ENCODE data around the gene ALDH1A3.

The ALDH1A3 gene

DNA sequence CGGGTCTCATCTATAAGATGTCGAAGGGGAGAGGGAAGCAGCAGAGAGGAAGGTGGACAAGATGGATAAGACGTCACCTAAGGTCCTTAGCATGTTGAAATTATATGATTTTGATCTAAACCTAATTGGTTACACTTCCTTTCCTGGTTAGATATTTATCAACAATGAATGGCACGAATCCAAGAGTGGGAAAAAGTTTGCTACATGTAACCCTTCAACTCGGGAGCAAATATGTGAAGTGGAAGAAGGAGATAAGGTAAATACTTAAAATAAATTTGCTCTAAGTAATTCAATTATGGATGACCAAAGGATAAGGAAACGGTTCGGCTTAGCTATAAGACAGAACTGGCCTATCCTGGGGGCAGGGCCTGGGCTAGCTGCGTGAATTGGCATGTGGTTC is 5.5 kb downstream of the ALDH1A3 start:
- DNase-seq (ENCODE audit: low read depth), result no peak

DNA sequence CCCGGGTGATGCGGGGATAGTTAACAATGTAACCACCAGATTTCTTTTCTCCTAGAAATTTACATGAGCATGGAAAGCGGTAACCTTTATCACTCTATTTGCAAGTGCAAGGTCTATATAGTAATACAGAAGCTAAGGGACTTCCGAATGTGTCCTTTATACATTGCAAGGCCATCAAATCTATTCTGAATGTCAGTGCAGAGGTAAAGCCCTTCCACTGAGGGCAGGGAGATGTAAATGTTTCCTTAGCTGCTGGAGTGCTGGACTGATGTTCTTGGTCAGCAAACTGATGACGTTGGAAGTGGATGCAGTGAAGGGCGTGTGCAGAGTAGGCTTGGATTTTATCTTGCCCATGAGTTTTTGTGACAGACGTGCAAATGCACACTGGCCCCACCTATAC is 6.2 kb downstream of the ALDH1A3 start:
- DNase-seq (ENCODE audit: low read depth), result no peak

DNA sequence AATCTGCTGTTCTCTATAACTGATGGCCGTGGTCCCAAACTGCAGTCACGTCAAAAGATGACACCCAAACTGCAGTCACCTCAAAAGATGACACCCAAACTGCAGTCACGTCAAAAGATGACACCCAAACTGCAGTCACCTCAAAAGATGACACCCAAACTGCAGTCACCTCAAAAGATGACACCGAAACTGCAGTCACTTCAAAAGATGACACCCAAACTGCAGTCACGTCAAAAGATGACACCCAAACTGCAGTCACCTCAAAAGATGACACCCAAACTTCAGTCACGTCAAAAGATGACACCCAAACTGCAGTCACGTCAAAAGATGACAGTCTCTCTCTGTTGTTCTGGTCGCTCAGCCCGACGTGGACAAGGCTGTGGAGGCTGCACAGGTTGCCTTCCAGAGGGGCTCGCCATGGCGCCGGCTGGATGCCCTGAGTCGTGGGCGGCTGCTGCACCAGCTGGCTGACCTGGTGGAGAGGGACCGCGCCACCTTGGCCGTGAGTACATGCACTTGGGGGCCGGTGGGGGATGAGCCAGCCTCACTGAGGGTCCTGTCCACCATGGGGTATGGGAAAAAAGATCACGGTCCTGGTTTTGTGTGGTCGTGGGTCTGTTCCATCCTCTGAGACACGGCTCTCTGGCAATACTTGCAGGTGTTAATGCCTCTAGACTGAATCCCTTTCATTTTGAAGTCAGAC is 7.7 kb downstream of the ALDH1A3 start:
- no peak for DNase-seq (ENCODE audit: low read depth)

DNA sequence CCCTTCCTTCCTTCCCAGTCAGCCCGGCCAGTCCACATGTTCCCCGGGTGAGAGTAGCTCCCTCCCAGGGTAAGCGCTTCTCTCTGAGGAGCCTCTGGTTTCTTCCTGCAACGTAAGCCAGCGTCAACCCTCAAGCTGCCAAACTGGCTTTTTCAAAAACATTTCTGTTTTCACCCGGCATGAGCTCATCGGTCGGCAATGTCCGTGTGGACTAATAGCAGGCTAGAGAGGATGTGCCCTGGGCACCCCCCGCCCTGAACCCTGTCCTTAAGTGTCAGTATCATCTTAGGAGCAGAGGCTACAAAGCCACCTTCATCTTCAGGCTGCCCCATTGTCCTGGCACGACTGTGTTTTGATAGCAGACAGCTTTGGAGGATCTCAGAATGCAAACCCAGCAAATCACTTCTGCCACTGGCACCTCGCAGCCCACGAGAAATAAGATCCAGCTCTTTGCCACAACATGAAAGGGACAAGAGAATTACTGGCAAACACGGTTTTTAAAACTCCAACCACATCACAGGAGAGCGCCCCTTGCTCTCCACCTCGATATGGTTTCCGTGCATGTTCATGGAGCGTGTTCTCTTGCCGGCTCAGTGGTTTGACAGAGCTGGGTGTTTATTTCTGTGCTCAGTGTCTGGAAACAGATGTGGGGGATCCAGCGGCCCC is 9.9 kb downstream of the ALDH1A3 start:
- DNase-seq (ENCODE audit: low read depth), result no peak

DNA sequence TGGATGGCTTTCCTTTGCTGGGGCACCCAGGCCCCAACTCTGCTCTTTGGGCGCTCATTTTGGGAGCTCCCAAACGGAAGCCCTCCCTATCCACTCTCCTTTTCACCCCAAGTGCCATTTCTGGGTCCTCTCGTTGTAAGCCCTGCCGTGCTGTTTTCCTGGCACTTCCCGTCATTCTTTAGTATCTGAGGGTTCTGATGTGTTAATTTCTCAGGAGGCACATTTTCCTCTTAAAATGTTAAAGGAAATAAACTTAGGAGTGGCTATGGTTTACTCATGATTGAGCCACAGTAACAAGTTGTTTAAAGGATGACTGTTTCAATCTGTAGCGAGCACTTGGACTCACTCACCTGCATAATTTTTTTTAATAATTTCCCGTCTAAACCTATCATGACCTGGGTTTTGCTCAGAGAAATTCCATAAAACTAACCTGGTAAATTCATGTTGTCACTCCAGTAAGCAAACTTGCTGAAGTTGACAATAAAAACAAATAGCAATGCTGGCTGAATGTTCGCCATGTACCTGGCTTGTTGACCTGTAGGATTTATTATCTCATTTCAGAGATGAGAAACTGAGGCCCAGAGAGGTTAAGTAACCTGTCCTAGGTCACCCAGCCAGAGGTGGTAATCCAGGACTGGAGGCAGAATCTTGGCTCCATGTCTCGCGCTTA is 10.6 kb downstream of the ALDH1A3 start:
- no peak for DNase-seq (ENCODE audit: low read depth)

DNA sequence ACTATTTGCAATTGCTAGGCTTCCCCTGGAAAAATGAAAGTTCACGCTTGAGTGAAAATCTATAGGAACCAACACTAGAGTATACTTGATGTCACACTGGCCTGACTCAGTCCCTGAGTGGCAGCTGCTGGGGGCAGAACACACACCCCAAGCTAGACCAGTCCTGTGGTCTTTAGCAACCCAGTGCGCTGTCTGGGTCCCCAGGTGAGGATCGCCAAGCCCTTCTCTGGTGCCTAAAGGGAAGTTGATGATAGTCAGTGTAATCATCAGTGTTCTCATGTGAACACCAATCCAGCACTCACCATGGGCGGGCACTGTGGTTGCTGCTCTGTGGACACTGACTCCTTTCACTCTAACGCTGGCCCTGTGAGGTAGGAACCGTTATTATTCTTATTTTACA is 11.2 kb downstream of the ALDH1A3 start:
- no peak for DNase-seq (ENCODE audit: low read depth)

DNA sequence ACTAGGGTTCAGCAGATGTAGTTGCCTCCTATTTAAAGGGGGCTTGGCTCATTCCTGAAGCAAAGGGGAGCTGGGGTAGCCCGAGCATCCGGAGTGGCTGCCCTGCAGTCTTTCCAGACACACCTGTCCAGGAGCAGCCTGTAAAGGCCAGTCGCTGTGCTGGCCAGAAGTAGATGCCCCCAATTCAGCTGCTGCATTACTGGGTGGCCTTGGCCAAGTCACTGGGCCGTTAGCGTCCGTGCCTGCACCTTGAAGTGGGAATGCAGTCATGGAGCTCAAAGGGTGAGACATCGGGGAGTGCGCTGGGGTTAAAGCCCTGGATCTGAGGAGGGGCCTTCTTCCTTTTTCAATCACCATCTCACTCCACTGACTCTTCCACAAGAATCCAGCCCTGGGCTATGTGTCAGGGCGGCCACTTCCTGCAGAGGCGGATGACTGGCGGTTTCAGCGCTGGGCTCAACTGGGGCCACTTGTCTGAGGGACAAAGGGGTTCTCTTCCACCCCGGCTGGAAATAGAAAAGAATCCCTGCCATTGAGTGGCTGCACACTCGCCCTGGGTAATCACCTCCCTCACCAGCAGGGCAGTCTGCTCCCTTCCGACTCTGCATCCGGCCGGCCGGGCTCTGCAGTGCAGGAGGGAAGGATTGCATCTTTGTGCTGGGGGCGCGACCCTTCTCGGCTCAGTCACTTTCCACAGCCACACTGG is 11.8 kb downstream of the ALDH1A3 start:
- DNase-seq (ENCODE audit: low read depth), result no peak

DNA sequence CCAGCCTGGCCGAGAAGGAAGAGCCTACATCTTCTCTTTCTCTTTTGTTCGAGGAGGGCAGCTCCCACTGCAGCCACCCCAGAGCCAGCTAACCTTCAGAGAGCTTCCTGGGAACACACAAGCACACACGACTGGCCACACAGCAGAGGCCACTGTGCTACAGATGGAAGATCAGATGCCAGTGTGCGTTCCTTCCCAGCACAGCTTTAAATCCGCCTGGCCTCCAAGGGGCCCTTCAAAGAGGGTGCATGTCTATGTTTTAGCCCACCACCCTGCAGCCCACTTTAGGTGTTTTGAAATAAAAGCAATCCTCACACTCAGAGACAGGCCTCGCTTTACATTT is 12.4 kb downstream of the ALDH1A3 start:
- no peak for DNase-seq (ENCODE audit: low read depth)

DNA sequence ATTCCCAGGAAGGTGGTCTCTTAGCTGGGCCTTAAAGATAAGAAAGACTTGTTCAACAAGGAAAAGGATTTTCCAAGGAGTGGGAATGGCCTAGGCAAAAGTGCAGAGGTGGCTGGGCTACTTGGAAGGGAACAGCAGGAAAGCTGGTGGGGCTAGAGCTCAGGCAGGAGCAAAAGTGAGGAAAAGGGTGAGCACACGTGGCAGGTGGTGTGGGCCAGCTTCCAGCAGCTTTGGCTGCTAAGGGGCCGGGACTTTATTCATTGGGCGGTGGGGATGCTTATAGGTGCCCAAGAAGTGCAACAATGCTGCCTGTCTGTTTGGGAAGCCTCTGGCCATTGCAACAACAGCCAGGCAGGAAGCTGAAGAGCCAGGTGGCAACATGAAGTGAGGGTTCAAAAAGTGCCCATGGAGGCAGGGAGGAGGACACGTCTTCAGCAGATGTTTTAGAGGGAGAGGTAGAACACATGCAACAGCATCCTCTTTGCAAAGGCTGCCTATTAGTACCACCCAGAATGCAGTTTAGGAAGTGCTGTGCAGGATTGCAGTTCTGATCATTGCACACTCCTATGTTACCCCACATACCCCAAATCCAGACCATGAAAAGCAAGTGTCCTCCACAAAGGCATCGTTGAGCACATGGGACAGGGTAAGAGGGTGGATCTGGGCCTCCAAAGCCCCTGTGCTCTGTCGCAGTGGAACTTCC is 13.8 kb downstream of the ALDH1A3 start:
- DNase-seq (ENCODE audit: low read depth), result no peak

DNA sequence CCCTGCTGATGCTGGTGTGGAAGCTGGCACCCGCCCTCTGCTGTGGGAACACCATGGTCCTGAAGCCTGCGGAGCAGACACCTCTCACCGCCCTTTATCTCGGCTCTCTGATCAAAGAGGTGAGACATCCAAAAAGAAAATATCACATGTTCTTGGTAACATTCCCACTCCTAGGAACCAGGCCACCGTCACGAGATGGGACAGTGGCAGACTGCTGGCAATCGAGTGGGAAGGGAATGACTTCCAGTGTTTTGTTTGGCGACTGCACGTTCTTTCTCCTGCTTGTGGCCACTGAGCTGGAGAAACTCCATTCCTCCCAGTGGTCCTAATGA is 14.3 kb downstream of the ALDH1A3 start:
- no peak for DNase-seq (ENCODE audit: low read depth)

DNA sequence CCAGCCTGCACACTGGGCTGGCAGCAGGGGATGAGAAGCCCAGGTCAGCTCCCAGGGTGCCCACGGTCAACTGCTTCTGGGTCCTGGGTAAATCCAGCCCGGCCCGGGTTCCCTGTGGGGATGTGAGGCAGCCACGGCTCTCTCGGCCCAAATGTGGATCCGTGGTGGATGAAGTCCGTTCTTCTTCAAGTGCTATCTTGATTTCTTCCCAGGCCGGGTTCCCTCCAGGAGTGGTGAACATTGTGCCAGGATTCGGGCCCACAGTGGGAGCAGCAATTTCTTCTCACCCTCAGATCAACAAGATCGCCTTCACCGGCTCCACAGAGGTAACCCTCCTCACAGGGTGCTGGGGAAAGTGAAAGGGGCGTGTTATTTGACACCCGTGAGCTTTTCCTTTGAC is 16.1 kb downstream of the ALDH1A3 start:
- DNase-seq (ENCODE audit: low read depth), result no peak

DNA sequence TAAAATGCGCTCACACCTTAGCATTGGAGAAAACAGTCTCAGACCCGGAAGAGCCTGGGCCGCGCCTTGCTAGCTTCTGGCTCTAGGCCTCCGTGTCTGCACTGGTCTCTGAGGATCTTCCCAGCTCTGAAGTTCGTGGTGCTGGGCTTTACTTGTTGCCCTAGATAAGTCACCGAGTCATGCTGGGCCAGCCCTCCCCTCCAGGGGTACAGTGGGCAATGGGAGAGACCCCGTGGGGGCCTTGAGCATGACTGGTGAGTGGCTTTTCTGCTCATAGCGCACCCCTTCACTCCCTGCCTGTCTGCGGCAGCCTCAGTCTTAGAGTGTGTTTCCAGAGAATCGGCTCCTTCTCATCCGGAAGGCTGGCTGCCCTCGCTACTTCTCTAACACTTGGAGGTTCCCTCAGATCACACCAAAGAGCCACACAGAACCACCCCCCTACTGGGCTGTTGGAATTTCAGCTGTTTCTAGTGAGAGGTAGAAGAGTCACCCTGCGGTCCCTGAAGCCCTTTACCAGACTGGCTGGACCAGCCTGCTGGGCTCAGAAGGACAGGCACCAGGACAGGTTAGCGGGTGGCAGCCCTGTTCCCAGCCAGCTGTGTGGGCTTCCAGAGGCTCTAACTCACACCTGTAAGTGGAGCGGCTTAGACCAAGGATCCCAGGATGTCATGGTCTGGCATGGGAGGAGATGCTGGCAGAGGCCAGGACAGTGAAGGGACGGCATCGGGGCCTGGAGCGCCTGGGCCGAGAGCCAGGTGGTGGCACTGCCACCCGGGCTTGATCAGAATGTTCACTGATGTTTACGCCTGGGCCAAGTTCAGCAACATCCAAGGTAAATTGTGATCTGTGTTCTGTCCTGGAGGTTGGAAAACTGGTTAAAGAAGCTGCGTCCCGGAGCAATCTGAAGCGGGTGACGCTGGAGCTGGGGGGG is 17.9 kb downstream of the ALDH1A3 start:
- no peak for DNase-seq (ENCODE audit: low read depth)

DNA sequence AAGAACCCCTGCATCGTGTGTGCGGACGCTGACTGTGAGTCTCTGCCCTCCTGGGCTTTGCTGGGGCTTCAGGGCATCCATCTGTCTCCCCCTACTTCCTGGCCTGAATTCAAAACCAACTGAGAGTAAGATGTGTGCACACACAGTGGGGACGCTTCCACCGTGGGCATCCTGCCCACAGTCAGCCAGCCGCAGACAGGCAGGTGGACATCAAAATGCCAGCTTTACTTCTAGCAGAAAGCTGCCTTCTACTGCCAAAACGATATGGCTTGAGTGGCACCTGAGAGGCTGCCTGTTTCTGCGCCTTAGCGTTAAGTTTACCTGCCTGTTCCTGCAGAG is 18.5 kb downstream of the ALDH1A3 start:
- DNase-seq (ENCODE audit: low read depth), result no peak

DNA sequence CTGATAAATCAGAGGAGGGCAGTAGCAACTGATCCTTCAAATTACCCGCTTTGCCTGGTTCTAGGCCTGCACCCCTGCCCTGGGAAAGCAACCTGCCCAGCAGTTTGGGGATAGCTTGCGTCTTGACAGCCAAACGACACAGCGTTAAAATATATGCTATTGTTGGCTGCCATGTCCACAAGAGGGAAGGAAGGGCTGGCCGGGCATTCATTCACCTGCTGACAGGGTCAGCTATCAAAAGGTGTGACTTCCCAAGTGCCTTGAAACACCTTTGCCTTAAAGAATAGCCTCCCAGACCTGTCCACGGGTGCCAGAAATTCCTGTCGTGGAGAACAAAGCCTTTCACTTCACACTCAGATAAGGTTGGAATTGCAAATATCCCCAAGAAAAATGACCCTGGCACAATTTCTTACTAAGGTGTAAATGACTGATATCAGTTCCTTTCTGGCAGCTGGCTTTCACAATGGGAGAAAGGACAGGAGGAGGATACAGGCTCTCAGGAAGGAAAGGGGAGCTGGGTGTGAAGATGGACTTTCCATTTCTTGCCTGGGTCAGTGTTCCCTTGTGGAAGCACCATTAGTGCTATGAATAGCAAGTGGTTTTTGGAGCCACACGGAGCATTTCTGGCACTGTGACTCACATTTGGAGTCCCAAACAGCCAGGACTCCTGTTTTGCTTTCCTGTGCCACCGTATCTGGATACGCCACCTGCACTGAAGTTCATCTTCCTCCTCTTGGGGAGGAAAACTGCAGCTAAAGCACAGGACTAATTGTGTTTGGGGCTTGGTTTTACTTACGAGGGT is 19.2 kb downstream of the ALDH1A3 start:
- no peak for DNase-seq (ENCODE audit: low read depth)

DNA sequence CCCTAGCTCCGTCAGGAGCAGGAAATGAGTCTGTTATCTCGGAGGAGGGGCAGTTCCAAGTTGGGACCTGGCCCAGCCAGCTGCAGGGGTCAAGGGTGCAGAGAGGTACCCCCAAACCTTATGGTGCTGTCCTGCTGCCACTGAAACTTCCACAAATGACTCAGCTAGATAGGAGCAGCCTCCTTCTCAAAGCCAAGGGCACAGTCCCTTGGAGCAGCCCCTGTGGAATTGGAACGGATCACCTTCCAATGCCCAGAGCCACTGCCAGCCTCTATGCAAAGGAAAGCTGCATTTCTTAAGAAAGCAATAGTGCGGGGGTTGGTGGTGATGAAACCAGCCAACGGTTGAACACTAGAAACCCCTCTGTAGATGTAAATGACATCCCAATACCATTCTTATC is 20.0 kb downstream of the ALDH1A3 start:
- DNase-seq (ENCODE audit: low read depth), result no peak

DNA sequence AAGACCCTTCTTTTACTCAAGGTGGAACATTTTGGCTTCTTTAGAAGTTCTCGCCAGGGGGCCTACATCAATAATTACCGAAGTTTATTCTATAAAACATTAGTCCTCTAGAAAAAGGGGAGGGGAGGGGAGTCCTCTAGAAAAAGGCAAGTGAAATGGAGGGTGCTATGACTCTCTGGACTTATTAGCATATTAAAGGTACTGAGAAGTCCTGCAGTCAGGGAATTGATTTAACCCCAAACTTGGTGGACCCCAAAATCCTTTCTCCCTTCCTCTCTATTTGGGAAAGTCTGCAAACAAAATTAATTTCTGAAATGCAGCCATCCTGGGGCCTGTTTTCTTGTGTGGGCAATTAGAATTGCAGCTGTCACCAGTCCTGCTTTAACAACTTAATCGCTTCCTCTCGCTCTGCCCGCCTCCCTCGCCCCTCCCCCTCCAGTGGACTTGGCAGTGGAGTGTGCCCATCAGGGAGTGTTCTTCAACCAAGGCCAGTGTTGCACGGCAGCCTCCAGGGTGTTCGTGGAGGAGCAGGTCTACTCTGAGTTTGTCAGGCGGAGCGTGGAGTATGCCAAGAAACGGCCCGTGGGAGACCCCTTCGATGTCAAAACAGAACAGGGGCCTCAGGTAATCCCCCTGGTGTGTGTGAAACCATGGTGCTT is 20.6 kb downstream of the ALDH1A3 start:
- DNase-seq (ENCODE audit: low read depth), result no peak

DNA sequence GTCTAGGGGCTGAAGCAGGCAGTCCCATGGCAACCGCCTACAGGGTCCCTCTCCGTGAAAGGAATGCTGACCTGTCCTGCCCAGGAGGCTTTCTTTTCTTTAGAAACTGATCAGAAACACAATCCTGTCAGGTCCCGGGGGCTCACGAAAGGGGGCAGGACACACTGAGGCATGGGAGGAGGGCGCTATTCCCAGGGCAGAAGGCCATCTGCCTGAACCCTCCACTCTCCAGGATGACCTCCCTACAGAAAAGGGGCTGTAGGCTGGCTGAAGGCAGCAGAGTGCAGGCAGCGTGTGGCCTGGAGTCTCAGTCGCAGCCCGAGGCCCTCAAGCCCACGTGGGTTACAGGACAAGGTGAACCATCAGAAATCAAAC is 21.2 kb downstream of the ALDH1A3 start:
- no peak for DNase-seq (ENCODE audit: low read depth)

DNA sequence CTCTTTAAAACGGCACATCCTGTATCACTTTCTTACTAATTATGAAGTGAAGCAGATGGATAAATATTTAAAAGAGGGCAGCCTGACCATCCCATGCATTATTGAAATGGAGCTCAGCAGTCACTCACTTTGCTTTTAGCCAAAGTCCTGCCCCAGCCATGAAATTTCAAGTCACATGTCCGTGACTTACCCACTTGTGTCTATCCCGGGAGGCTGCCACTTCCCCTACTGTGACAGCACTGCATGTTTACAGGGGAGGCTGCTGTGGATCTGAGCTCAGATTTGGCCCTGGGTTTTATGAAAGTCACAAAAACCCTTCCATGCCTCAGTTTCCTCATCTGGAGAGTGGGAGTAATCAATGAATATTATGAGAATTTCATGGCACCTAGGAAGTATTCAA is 21.7 kb downstream of the ALDH1A3 start:
- DNase-seq (ENCODE audit: low read depth), result no peak

DNA sequence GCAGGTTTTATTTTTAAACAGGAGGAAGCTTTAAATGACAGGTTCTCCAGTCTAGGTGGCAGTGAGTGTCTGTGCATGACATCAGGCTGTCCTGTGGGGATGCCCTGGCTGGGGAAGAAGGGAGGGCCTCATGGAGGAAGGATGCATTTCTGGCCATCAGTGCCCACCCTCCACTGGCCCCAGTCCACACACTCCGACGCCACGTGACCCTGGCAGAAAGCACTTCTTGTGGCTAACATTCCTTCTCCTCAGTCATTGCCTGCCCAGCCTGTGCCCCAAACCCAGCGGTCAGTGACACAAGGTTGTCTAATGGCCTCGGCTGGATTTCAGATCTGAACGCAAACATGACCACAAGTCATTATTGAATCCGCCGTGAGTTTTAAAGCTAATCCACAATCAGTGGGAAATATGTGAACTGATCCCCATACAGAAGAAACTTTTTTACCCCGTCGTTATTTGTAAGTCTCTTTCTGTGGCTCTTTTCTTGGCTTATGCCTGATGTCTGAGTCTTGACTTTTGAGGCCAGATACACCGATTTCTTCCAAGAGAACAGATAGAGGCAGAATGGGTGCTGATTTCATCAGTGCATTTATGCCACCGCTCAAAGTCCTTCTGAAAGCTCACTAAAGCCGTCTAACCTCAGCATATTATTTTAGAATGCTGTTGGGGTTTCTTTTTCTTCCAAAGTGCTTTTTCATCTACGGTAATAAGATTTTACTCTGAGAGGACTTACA is 22.2 kb downstream of the ALDH1A3 start:
- DNase-seq (ENCODE audit: low read depth), result no peak
